COLO829 (cell line): ENCODE measurements around the gene HPGDS.
"Not testable (repeated sequence)": the region's sequence is repeated elsewhere in the genome, so short reads cannot be mapped to it uniquely, and the experiment has no call there.

Experiments used
- DNase-seq: peaks from one replicate; pipeline ENCODE4 v3.0.0; 2012; ENCODE audit warnings: low spot score

The HPGDS gene

DNA sequence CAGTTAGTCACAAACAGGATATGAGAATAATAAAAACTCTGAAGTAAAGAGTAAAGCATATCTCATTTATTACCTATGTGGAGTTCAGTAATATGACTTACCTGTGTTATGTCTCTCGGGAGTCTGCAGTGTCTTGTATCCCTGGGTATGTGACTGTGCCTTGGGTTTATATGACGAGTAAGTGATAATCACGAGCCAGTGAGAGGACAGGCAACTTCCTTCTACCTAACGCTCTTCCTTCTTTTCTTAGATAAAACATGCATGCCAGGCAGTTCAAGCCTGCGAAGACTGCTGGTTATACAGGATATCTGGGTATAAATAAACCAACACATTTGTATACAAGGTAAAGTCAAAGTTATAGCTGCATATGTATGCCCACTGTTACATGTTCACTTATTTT, at the start of gene HPGDS:
HPGDS (minus strand) TSS at position 143 of the 400 bp plus-strand sequence. CDS start 8,207 bp downstream, outside the sequence.
- DNase-seq, result no peak

DNA sequence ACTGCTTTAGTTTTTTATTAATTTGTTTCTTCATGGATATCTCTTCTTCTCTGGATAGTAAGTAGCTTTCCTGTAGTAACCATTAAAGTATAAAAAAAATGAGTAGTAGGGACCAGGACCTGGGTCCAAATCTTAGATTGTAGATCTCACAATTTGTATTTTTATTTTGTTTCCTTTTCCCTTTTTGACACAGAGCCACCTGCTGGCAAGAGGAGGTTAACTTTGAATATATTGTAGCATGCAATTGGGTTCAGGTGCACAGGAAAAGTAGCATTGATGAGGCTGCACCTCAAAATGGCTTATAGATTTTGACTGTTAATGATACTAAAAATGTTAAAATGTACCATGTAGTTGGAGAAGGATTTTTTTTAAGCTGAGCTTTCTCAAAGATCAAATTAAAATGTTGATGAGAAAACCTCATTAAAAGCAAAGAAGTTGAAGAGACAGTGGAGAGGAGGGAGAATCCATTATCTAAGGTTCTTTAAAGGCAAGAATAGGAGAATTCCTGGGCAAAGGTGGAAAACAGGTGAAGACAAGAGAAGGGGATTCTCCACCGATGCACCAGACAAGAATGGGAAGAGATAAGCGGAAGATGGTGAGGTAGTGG, 48.3 kb upstream of the HPGDS start:
- DNase-seq, result peak; percentile 33

DNA sequence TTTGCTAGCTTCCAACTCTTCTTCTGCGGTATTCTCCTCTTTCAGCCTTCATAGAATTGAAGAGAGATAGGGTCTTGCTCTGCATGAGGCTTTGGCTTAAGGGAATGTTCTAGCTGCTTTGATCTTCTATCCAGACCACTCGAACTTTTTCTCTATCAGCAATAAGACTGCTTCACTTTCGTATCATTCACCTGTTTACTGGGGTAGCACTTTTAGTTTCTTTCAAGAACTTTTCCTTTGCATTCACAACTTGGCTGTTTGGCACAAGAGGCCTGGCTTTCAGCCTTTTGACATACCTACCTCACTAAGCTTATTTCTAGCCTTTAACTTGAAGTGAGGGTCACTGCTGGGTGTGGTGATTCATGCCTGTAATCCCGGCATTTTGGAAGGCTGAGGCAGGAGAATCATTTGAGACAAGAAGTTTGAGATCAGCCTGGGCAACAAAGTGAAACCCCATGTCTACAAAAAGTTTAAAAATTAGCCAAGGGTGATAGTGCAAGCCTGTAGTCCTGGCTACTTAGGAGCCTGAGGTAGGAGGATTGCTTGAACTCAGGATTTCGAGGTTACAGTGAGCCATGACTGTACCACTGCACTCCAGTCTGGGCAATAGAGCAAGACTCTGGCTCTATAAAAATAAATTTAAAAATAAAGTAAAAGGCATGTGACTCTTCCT, 47.1 kb upstream of the HPGDS start:
- DNase-seq, result no peak

DNA sequence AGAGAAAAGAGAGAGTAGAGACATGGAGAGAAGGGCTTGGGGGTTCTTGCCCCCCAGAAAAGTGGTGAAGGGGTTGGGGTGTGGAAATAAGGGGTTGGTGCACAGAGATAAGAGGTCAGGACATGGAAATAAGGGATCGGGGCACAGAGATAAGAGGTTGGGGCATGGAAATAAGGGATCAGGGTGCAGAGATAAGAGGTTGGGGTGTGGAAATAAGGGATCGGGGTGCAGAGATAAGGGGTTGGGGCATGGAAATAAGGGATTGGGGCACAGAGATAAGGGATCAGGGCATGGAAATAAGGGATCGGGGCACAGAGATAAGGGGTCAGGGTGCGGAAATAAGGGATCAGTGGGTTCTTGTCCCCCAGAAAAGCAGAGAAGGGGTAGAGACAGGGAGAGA, 45.3 kb upstream of the HPGDS start:
- DNase-seq, result not testable (repeated sequence)

DNA sequence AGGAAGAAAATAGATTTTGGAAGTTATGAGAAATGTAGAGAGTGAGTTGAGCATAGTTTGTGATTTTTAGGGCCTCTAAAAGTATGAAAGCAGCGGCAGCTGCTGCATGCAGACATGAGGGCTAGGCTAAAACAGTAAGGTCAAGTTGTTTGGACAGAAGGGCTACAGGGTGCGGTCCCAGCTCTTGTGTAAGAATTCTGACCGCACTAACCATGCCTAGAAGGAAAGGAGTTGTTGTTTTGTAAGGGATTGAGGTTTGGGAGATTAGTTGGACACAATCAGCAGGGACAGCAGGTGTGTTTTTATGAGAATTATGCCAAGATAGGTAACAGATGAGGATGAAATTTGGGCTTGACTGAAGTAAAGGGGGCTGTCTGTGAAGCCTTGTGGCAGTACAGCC, 42.8 kb upstream of the HPGDS start:
- DNase-seq, result not testable (repeated sequence)

DNA sequence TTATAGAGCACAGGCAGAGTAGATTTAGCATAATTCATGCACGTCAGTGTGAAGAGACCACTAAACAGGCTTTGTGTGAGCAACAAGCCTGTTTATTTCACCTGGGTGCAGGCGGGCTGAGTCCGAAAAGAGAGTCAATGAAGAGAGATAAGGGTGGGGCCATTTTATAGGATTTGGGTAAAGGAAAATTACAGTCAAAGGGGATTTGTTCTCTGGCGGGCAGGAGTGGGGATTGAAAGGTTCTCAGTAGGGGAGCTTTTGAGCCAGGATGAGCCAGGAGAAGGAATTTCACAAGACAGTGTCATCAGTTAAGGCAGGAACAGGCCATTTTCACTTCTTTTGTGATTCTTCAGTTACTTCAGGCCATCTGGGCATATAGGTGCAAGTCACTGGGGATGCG, 40.3 kb upstream of the HPGDS start:
- not testable (repeated sequence) for DNase-seq

DNA sequence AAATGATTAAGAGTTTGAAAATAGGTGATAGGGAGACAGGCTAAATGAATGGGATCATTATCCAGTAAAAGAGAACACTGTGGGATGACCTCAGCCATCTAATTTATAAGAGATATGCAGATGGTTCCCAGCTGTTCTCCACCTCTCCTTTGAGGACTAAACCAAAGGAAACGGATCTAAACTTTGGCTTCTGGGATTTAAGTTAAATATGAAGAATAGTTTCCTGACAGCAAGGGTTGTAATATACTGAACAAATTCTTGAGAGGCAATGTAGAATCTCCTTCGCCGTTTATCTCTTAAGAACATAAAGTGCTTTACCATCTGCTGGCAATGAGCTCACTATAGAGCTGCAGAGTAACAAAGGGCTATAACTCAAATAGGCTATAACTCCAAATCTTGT, 35.4 kb upstream of the HPGDS start:
- no peak for DNase-seq

DNA sequence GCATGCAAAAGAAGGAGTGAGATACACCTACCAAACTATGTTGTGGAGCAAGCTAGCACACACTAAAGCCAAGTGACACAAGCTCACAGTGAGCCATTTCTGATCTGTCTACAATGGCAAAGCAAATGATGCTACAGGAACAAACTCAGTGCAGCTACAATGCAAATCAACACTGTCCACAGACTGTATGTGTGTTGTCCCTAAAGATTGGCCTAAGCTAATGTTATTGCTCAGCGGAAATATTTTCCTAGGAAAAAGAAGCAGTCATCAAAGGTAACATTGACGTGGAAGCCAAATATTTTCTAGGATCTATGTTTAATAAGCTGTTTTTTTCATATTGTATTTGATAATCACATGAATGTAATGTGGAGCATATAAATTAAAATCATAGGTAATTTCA, 34.7 kb upstream of the HPGDS start:
- DNase-seq, result no peak

DNA sequence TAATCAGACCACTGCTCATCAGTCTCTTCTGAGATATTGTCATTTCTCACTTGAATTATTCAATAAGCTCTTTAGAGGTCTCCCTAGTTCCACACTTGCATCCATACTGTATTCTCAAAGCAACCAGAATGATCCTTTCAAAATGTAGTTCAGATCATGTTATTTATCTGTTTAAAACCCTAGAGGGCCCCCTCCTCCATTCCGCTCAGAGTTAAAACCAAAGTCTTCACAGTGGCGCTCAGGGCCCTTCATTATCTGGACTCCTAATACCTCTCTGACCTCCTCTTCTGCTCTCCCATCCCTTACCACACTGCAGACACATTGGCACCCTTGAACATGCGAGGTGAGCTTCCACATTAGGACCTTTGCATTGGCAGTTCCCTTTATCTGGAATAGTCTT, 32.7 kb upstream of the HPGDS start:
- no peak for DNase-seq

DNA sequence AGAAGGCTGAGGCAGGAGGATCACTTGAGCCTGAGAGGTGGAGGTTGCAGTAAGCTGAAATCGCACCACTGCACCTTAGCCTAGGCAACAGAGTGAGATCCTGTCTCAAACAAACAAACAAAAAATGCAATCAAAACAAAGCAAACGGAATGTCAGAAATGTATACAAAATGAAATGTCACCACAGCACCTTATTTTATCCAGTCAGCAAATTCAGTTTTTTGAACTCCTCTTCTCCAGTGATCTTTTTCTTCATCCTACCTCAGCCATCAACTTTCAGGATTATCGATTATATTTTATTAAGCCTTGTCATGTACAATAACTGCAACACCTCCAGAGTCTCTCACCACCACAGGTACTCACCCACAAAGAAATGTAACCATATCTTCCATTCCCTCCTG, 31.1 kb upstream of the HPGDS start:
- no peak for DNase-seq

DNA sequence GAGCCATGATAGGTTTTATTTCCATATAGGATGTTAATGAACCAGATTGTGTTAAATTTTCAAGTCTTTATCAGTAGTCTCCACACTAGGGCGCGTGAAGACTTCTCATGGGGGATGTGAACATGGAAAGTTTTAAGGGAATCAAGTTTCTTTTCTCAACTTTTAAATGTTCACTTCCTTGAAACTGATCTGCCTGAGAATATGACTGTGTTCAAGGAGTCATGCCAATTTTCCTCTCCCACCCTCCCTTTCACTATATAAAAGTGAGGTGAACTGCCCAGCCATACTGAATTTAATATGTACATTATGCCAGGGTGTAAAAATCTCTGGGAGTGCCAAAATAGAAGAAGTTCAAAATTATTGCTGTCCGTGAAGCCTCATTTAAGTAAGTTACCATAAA, 30.4 kb upstream of the HPGDS start:
- DNase-seq, result no peak

DNA sequence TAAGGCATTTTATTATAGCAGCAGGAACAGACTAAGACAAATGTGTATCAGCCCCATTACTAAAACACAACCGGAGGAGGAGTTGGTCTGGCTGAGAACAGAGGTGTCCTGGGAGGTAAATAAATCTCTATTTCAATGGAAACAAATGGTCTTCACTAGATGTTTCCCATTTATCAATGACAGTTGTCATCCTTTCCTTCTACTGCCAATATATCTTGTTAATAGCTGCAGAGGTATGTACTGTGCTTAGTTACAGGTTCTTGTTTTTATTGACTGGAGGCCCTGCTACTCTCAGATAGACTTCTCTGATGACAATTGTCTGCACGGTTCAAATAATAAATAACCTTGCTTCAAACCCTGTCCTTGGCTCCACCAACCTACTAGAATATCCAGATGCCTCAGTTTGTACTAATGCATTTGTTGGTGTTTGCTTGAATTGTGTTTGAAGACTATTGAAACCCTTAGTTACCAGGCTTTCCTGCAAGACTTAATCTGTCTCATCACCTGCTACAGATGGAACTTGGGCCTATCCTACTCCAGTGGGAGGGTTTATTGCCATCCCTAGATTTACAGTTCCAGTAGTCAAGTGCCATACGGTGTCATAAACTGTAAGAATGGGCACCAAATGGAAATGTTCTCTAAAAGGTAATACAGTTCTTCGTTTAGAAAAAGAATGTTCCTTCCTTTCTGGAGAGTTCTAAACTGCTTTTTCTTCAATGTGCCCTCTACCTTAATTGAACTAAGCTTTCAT, 29.8 kb upstream of the HPGDS start:
- DNase-seq, result no peak

DNA sequence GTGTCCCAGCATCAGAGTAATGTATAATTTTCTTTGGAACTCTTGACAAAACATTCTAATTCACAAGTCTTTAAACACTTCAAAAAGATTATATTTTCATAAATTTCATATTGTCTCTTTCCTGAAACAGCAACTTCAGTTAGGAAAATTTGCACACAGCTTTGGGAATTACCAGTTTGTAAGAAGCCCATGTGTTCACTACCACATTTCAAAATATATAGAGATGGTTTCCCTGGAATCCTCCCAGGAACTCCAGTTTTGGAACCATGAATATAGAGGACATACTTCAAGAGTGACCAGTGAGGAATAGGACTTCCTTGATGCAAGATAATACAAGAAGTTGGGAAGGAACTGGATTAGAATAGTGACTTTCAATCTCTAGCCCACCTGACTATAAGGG, 28.7 kb upstream of the HPGDS start:
- no peak for DNase-seq

DNA sequence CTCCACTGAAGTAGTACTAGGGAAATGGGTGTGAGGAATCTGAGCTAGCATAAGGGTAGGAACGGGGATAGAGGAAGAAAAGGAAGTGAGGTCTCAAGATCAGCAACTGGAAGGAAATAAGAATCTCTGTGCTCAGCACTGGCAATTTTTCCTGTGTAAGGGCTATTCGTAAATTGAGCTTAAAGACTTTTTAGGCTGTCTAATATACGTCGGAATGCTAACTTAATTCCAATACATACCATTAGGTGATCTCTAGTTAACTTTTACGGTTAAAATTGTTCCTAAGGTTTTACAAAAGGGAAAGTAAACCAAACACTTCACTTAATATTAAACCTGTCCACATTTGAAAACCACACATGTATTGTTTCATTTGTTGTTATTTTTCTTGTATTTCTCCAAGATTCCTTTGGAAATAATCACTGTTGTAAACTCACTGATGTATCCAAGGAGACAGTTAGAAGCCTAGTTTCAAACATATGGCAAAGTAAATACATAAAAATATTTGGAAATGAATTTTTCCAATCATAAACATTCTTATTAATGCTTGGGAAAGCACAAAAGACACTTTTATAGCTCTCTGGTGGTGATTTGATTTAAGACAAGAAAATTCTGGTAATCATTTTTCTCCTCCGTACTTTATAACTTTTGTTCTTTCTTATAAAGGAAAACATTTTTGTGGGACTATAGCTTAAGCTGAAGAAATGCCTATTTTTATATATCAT, 28.1 kb upstream of the HPGDS start:
- no peak for DNase-seq

DNA sequence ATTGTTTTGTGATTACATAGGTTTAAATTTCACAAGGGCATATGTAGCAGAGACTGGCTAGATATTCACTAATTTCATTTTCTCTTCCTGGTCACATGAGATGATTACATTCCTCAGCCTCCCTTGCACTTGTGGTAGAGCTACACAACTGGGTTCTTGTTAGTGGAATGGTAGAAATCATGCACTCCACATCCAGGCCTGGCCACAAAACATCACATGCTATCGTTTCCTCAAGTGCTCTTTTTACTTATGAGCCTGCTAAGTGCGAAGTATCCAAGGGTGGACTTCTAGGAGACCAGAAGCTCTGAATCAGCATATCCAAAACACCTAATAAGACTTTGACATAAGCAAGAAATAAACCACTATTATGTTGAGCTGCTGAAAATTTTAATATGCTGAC, 26.4 kb upstream of the HPGDS start:
- peak; percentile 8 for DNase-seq

DNA sequence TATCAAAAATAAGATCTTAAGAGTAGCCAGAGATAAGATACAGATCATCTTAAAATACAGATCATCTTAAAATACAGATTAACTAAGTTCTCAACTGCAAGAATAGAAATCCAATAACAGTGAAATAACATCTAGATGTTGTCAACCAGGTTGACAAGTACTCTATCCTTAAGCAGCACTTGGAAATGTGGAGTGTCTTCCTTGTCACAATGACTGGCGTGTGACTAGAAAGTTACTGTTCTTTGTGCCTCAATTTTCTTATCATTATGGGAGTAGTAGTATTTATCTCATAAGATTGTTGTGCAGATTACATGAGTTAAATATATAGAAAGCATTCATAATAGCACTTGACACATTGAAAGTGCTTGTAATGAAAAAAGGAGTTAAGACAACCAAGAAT, 25.8 kb upstream of the HPGDS start:
- no peak for DNase-seq

DNA sequence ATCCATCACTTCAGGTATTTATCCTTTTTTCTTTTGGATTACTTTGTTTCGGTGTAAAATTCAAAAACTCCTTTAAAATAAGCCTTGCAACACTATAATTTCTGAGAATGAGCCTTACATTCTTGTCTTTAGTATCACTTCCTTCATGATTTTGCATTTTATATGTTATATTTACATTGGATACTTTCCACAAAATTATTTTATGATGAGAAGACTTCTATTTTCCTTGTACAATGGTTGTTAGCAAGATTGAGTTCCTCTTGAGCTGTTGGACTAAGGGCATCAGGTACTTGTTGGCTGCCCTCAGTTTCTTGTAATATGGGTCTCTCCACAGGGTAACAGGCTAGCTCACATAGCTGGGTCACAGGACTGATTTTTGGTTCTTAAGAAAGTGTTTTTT, 22.7 kb upstream of the HPGDS start:
- no peak for DNase-seq

DNA sequence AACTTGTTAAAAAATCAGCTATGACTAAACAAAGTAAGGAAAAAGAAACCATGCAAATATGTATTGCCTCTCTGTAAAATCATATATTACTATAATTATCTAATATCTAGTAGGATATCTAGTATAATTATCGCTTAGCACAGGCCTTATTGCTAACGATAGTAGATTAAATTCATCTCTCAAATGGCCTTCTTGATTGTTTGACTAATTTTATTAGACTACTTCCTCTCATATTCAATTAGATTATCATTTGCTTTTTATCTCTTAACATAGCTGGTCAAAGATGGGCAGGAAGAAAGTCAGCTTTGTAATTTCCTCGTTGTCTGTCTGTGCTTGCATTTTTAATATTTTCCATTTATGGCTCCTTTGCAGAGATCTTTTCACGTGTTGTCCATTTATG, 21.9 kb upstream of the HPGDS start:
- no peak for DNase-seq

DNA sequence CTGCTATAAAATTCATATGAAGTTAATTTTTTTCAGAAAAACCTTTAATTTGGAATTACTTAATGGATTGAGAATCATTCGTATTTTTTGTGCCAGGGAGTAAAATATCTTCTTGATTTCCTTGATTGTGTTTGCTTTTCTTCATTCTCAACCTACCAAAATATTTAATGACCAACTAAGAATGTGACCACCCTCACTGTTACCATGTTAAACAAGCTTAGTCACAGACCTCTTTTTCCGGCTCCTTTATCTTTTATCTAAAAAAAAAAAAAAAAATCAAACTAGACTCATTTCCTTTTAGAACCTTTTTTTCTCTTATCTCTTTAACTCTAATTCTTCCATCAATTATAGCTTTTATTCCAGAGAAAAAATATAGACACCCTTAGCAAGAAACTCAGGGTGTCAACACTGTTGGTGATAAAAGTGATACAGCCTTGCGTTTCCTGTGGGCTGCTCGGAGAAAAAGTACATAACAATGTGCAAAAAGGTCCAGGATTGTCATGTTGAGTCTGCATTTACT, 20.6 kb upstream of the HPGDS start:
- no peak for DNase-seq

DNA sequence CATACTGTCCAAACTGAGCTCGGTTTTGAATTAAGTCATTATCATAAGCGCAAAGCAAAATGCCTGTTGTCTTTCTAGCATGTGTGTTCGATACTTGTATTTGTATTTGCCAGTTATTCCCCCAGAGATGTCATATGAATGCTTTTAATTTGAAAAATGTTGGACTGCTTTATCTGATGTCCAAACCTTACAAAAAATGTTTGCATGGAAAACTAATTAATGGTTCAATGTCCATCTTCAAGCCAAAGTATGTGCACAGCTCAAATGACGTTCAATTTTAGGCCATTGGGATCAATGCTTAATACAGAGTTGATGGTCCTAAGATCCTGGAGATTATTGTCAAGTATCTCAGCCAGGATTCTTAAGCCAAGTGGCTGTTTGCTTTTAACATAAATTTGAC, 17.2 kb upstream of the HPGDS start:
- no peak for DNase-seq

DNA sequence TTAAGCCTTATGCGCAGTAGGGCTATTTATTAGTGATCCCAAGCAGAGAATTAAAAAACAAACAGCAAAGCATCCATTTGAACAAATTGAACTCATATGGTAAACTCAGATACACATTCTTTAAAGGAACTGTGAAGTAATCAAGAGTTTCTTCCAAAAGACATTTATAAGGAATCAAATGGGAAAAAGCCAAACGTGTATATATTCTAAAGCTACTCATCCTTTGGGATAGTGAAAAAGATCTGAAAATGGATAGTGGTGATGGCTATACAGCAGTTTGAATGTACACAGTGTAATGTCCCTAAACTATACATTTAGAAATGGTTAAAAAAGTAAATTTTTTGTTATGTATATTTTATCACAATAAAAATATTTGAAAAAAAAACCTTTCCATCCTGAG, 16.6 kb upstream of the HPGDS start:
- DNase-seq, result no peak

DNA sequence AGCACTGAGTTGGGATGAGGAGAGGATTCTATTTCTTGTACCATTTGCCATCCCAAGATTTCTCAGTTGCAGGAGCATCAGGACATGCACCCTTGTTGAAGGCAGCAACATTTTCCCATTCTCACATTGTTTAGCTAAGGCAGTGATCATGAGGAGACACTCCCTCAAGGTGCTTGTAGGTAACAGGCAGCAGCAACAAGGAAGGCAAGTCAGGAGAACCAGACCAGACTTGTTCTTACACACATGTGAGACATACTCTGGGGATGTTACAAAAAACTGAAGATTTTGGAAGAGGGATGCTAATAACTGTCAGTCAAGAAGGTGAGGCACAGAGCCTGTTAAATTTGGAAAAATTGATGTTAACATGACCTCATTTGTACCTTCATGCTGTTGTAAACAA, 15.5 kb upstream of the HPGDS start:
- DNase-seq, result no peak

DNA sequence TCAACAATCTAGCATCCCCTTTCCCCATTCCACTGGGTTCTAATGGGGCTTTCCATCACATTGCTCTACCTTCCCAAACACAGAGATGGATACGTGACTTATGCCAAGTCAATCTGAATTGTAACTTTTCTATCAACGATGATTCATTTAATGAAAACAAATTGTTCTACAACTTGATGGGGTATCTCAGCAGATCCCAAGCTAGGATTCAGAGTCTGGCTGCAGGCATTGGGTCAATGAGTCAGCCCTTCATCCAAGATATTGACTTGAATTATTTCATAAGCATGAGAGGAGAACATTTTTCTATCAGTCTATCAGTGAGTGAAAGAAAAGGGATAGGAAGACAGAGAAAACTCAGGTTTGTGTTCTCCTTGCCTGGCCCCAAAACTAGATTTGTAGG, 15.0 kb upstream of the HPGDS start:
- DNase-seq, result no peak
